Hematopoietic multipotent progenitor cell treated with erythropoietin and hydrocortisone succinate and interleukin-3 and kit ligand, for 4 days (in vitro differentiated cells): ENCODE data around the gene SLC2A10.
"Not testable (repeated sequence)": the region's sequence is repeated elsewhere in the genome, so short reads cannot be mapped to it uniquely, and the experiment has no call there.

Experiments used
- DNase-seq: peaks from one replicate; pipeline ENCODE4 v3.0.0-alpha.2; 2015

The SLC2A10 gene

GRCh38 chr20:46709459-46710152 is at the start of gene SLC2A10:
TSS of gene SLC2A10 (plus strand) at chr20:46709649. CDS start at chr20:46709737, 88 bp downstream.
- peak; percentile 77 for DNase-seq

GRCh38 chr20:46660487-46660886 is 49.0 kb upstream of the SLC2A10 start:
- no peak for DNase-seq

DNA sequence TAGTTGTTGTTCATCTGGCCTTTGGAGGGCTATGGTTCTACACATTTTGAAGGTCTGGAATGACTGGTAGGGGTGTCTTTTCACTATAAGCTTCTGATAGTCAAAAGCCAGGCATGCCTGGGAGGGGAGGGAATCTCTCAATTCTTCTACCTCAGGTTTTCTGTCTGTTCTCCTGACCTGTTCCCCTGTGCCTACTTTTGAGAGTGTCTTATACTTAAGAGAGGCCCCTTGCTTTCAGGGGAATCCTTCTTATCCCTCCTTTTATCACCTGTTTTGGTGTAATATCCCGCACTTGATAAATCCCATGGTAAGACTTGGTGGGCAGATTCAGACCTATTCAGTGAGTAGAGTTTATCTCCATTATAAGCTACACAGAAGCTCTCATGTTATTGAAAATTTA is 47.8 kb upstream of the SLC2A10 start:
- DNase-seq, result no peak

GRCh38 chr20:46663531-46663930 is 45.9 kb upstream of the SLC2A10 start:
- no peak for DNase-seq

DNA sequence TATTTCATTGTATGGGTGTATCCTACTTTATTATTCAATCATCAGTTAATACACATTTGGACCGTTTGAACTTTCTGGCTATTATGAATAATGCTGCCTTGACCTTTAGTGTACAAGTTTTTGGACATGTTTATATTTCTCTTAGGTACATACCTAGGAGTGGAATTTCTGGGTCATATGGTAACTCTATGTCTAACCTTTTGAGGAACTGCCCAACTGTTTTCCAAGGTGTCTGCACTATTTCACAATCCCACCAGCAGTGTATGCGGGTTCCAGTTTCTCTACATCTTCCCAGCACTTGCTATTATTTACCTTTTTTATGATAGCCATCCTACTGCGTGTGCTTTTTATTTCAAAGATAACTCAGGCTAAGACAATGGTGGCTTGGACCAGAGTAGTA is 43.8 kb upstream of the SLC2A10 start:
- no peak for DNase-seq

- no peak for DNase-seq
Observed at GRCh38 chr20:46666306-46666705, 43.1 kb upstream of the SLC2A10 start.

- DNase-seq, result no peak
Observed at GRCh38 chr20:46666818-46667515, 42.5 kb upstream of the SLC2A10 start.

- DNase-seq, result no peak
Observed at GRCh38 chr20:46670228-46670584, 39.2 kb upstream of the SLC2A10 start.

- no peak for DNase-seq
Observed at GRCh38 chr20:46670585-46671584, 38.6 kb upstream of the SLC2A10 start.

DNA sequence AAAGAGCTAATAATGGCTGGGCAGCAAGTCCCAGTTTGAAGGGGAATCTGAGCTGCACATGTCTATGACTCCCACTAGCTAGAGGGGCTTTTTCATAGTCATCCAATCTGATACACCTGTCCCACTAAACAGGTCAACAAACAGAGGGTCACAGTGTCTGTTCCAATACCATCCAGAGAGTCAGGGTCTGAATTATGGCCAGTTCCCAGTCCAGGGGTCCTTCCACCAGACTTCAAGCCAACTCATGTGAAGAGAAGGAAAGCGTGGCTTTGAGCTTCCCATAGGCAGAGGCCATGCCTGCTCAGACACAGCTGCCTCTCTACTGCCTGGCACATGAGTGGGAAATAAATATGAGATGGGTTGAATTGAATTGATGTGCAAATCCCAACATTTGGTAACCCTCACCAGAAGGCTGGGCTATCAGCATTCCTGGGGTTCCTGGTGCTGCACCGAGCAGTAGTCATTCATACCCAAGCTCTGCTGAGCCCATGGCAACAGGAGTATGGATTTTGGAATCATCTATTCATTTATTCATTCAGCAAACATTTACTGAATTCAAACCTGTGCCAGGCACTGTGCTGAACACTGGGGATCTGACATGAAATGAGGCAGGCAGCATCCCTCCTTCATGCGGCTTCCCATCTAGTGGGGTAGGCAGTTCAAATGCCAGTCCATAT is 37.4 kb upstream of the SLC2A10 start:
- no peak for DNase-seq

DNA sequence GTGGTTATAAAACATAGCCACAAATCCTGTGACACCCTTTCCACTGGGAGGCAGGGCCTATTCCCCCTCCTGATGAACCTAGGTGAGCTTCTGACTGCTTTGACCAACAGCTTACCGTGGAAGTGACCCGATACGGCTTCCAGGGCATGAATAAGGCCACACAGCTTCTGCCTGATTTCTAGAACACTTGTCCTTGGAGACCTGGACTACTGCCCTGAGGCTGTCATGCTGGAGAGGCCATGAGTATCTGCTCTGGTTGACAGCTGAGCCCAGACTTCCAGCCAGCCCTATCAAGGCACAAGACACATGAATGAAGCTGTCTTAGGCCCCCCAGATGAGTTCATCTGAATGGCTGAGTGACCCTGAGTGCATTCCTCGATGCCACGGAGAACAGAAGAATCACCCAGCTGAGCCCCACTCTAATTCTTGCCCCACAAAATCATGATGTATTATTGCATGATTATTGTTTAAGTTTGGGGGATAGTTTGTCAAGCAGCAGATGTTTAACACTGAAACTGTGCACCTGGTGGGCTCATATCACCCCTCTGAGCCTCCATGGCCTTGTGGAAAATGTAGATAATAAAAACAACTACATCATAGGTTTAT is 36.8 kb upstream of the SLC2A10 start:
- no peak for DNase-seq

- DNase-seq, result no peak
Observed at GRCh38 chr20:46673394-46674252, 35.8 kb upstream of the SLC2A10 start.

GRCh38 chr20:46674253-46675083 is 35.0 kb upstream of the SLC2A10 start:
- DNase-seq, result no peak

GRCh38 chr20:46676649-46677316 is 32.7 kb upstream of the SLC2A10 start:
- not testable (repeated sequence) for DNase-seq

DNA sequence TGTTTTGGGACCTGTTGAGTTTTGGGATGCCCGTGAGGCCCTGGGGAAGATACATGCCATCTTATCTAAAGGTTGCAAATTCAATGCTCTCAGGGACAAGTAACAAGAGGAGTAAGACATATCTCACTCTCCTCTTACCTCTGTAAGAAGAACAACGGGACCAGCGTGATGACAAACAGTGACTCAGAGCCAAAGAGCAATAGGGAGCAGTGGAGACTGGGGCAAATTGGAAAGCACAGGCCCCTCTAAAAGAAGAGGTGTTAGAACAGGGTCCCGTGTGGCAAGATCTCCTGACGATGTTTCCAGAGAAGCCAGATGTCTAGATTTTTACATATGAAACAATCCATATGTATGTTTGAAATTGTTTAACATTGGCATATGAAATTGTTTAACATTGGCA is 31.8 kb upstream of the SLC2A10 start:
- no peak for DNase-seq

GRCh38 chr20:46678516-46678915 is 30.9 kb upstream of the SLC2A10 start:
- DNase-seq, result no peak

DNA sequence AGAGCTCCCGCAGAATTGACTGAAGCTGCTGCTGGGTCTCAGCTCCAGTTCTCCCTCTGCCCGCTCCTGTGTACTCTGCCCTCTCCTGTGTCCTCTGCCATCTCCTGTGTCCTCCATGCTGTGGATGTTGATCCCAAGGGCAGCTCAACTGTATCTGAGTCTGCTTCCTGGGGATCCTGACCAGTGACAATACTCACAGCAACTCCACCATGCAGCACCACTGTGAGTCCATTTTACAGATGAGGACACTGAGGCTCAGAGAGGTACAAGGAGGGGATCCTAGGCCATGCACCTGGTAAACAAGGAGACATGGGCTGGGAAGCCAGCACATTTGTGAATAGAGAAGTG is 28.8 kb upstream of the SLC2A10 start:
- DNase-seq, result no peak

DNA sequence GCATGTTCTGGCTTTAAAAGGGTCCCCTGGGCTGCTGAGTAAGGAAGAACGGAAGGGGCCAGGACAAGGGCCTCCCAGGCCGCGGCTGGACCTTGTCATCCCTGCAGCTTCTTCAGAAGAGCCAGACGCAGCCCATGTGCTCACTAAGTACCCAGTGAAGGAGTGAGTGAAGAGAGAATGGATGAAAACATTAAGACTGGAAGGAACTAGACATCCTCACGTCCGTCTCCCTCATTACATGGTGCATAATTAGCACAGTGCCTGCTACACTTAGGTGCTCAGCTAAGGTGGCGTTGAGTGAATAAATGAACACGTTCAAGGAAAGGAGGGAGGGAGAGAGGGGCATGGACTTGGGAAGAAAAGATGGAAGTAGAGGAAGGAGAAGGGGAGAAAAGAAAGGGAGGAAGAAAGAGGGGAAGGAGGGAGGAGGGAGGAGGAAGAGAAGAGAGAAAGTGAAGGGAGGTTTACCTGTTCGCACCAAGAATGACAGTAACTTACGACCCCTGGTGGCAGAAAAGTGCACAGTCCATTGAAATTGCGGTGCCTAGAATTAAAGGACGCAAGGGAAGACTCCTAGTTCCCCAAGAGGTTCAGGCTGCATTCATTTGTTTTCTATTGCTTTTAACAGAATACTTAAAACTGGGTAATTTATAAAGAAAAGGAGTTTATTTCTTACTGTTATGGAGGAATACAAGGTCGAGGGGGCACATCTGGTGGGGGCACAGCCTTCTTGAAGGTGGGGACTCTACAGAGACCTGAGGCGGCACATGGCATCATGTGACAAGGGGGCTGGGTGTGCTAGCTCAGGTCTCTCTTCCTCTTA is 28.2 kb upstream of the SLC2A10 start:
- peak; percentile 87 for DNase-seq
